NB4 (cell line): ENCODE results near the gene POLH.
"Not testable (repeated sequence)": the region's sequence is repeated elsewhere in the genome, so short reads cannot be mapped to it uniquely, and the experiment has no call there.

Experiments used
- DNase-seq: peaks from one replicate; pipeline ENCODE4 v3.0.0; 2010; ENCODE audit warnings: low read depth
- H3K4me3 ChIP-seq: one replicate; pipeline ENCODE4 v1.5.1; 2011; ENCODE audit warnings: mild to moderate bottlenecking, low read depth, low read length, moderate library complexity
- CTCF ChIP-seq: IDR thresholded peaks from one replicate; pipeline ENCODE4 v1.5.1; 2012; ENCODE audit warnings: low read depth, low read length
- MAX ChIP-seq: IDR thresholded peaks from 2 replicates; pipeline ENCODE4 v1.6.1; 2011; ENCODE audit warnings: low read depth, low read length
- MYC ChIP-seq: IDR thresholded peaks from 2 replicates; pipeline ENCODE4 v1.6.1; 2011; ENCODE audit warnings: low read depth, low read length
- POLR2A ChIP-seq: IDR thresholded peaks from 2 replicates; pipeline ENCODE4 v1.6.1; 2011; ENCODE audit warnings: mild to moderate bottlenecking; ENCODE audit not compliant: insufficient read length; ENCODE audit errors: extremely low read depth

POLH gene

GRCh38 chr6:43547222-43547621 is 28.8 kb upstream of the POLH start:
- DNase-seq, result peak; percentile 23
- H3K4me3 ChIP-seq, result no peak overlapping the region
- no peak for TF ChIP-seq CTCF
- no peak for TF ChIP-seq POLR2A
- TF ChIP-seq MYC, result no peak

GRCh38 chr6:43557620-43558019 is 18.4 kb upstream of the POLH start:
- DNase-seq, H3K4me3 ChIP-seq: not testable (repeated sequence)

GRCh38 chr6:43559328-43559727 is 16.7 kb upstream of the POLH start:
- no peak for DNase-seq
- no peak overlapping the region for H3K4me3 ChIP-seq
- no peak for TF ChIP-seq MYC
- no peak for TF ChIP-seq CTCF
- TF ChIP-seq POLR2A, result no peak
- TF ChIP-seq MAX, result no peak

- DNase-seq, result peak; percentile 20
- TF ChIP-seq CTCF (no peak), MYC (no peak), POLR2A (no peak), MAX (no peak)
- no peak overlapping the region for H3K4me3 ChIP-seq
These were observed 5.0 kb upstream of the POLH start for GRCh38 chr6:43570876-43571441.

GRCh38 chr6:43572015-43572414 is 4.0 kb upstream of the POLH start:
- no peak for DNase-seq
- TF ChIP-seq CTCF (no peak), MYC (no peak), POLR2A (no peak), MAX (no peak)
- H3K4me3 ChIP-seq, result no peak overlapping the region

- peak; percentile 68 for DNase-seq
- TF ChIP-seq POLR2A, result no peak
- TF ChIP-seq CTCF, result no peak
- TF ChIP-seq MYC, result 0 out of 2 replicates have a peak, but pooled peaks have one; percentile 39
- TF ChIP-seq MAX, result peak; percentile 87
- peak overlapping the region; percentile 94 for H3K4me3 ChIP-seq
These were observed 747 bp upstream of the POLH start for GRCh38 chr6:43575105-43575771.
